GM23338 (cell line): Measurements from ENCODE around the gene FBXL14. TPM values are rescaled to one million over a fixed set of nuclear protein-coding genes. Genes with fewer than 3 reads are reported as not detected.

Experiments used
- ATAC-seq: fragments of 200-7000 bp; cut with Tn5 transposase; 3 replicates; pipeline ENCODE4 v1.9.1; 2020
- DNase-seq: peaks from one replicate; pipeline ENCODE4 v3.0.0-alpha.2; 2015; ENCODE audit warnings: low spot score
- H2AFZ ChIP-seq: fragments of 200-600 bp; sonication (generic); 2 replicates; pipeline ENCODE4 v1.8.0; 2016; ENCODE audit warnings: antibody characterized with exemption, mild to moderate bottlenecking, moderate library complexity
- H3F3A ChIP-seq: fragments of 200-600 bp; sonication (generic); replicated peaks from 2 replicates; pipeline ENCODE4 v1.8.0; 2017; ENCODE audit warnings: antibody characterized with exemption, mixed run types, low read depth
- H3K27ac ChIP-seq: fragments of 200-600 bp; sonication (generic); 2 replicates; pipeline ENCODE4 v1.6.1; 2016; ENCODE audit warnings: low read depth
- H3K27me3 ChIP-seq: fragments of 200-600 bp; sonication (generic); 2 replicates; pipeline ENCODE4 v1.8.0; 2016; ENCODE audit warnings: mild to moderate bottlenecking, mixed run types, moderate library complexity; ENCODE audit not compliant: insufficient read depth
- H3K36me3 ChIP-seq: fragments of 200-600 bp; sonication (generic); 2 replicates; pipeline ENCODE4 v1.8.0; 2016; ENCODE audit warnings: mild to moderate bottlenecking; ENCODE audit not compliant: insufficient read depth
- H3K4me1 ChIP-seq: fragments of 200-600 bp; sonication (generic); 2 replicates; pipeline ENCODE4 v1.8.0; 2016; ENCODE audit warnings: mild to moderate bottlenecking, moderate library complexity; ENCODE audit not compliant: insufficient read depth
- H3K4me2 ChIP-seq: fragments of 200-600 bp; sonication (generic); 2 replicates; pipeline ENCODE4 v1.7.1; 2017; ENCODE audit warnings: mixed run types
- H3K4me3 ChIP-seq: fragments of 200-600 bp; sonication (generic); 2 replicates; pipeline ENCODE4 v1.6.1; 2016; ENCODE audit warnings: mixed run types
- H3K79me2 ChIP-seq: fragments of 200-600 bp; sonication (generic); replicated peaks from 2 replicates; pipeline ENCODE4 v1.8.0; 2017; ENCODE audit warnings: mild to moderate bottlenecking; ENCODE audit not compliant: insufficient read depth
- H3K9me2 ChIP-seq: fragments of 200-600 bp; sonication (generic); 2 replicates; pipeline ENCODE4 v1.8.0; 2017; ENCODE audit not compliant: insufficient read depth
- H4K20me1 ChIP-seq: fragments of 200-600 bp; sonication (generic); replicated peaks from 2 replicates; pipeline ENCODE4 v1.8.0; 2017; ENCODE audit warnings: mild to moderate bottlenecking; ENCODE audit not compliant: insufficient read depth
- H3K27ac Mint-ChIP-seq: 2 replicates; pipeline ENCODE4 v1.8.0; 2020; ENCODE audit warnings: inconsistent platforms, mild to moderate bottlenecking, moderate library complexity, mixed read lengths
- H3K27me3 Mint-ChIP-seq: 3 replicates; pipeline ENCODE4 v1.8.0; 2022; ENCODE audit warnings: low read depth, mild to moderate bottlenecking, moderate library complexity, mixed read lengths, inconsistent platforms; ENCODE audit not compliant: insufficient read depth, poor library complexity
- H3K36me3 Mint-ChIP-seq: 3 replicates; pipeline ENCODE4 v1.8.0; 2021; ENCODE audit warnings: low read depth, mild to moderate bottlenecking, inconsistent platforms, moderate library complexity, mixed read lengths
- H3K4me1 Mint-ChIP-seq: 3 replicates; pipeline ENCODE4 v1.8.0; 2020; ENCODE audit warnings: mild to moderate bottlenecking, inconsistent platforms, mixed read lengths
- H3K4me3 Mint-ChIP-seq: 3 replicates; pipeline ENCODE4 v1.8.0; 2021; ENCODE audit warnings: moderate library complexity, mild to moderate bottlenecking, inconsistent platforms, mixed read lengths
- H3K9me3 Mint-ChIP-seq: 3 replicates; pipeline ENCODE4 v1.8.0; 2020; ENCODE audit warnings: moderate library complexity, mild to moderate bottlenecking, inconsistent platforms, mixed read lengths
- ETS1 ChIP-seq: IDR thresholded peaks from 2 replicates; pipeline ENCODE4 v1.6.1; 2016; ENCODE audit warnings: antibody characterized with exemption
- EZH2 ChIP-seq: fragments of 200-600 bp; sonication (generic); IDR thresholded peaks from one replicate; pipeline ENCODE4 v1.8.0; 2017; ENCODE audit warnings: antibody characterized with exemption, mild to moderate bottlenecking, low read depth; ENCODE audit not compliant: unreplicated experiment
- JUNB ChIP-seq: IDR thresholded peaks from one replicate; pipeline ENCODE4 v1.6.1; 2016; ENCODE audit warnings: antibody characterized with exemption; ENCODE audit not compliant: unreplicated experiment
- NANOG ChIP-seq: IDR thresholded peaks from 2 replicates; pipeline ENCODE4 v1.6.1; 2016; ENCODE audit warnings: antibody characterized with exemption, borderline replicate concordance
- POLR2AphosphoS5 ChIP-seq: IDR thresholded peaks from 2 replicates; pipeline ENCODE4 v1.6.1; 2016; ENCODE audit warnings: antibody characterized with exemption, low read depth
- REST ChIP-seq: IDR thresholded peaks from one replicate; pipeline ENCODE4 v1.6.1; 2018; ENCODE audit warnings: antibody characterized with exemption; ENCODE audit not compliant: unreplicated experiment
- STAT1 ChIP-seq: IDR thresholded peaks from one replicate; pipeline ENCODE4 v1.6.1; 2016; ENCODE audit warnings: antibody characterized with exemption; ENCODE audit not compliant: unreplicated experiment
- ZNF331 ChIP-seq: fragments of 250-450 bp; sonication (Bioruptor Pico); IDR thresholded peaks from 2 replicates; pipeline ENCODE4 v1.5.0; 2020; ENCODE audit warnings: low read depth, mild to moderate bottlenecking, moderate library complexity
- ZNF462 ChIP-seq: fragments of 250-450 bp; sonication (Bioruptor Pico); IDR thresholded peaks from 2 replicates; pipeline ENCODE4 v1.5.0; 2020; ENCODE audit warnings: mild to moderate bottlenecking, moderate library complexity
- polyA plus RNA-seq: library from polyadenylated mRNA; unstranded; fragments of >200 nt; fragmentation: Nextera tagmentation; extraction: Ambion mirVana; gene quantifications from 2 replicates; pipeline ENCODE4 v1.2.1, GENCODE V29; 2016
- total RNA-seq: library from RNA; depleted of rRNA; stranded (reverse); fragments of >200 nt; shearing (Covaris generic); gene quantifications from 2 replicates; pipeline ENCODE4 v1.2.3, GENCODE V29; 2014

FBXL14 gene
- total and polyA plus RNA-seq, 2 experiments from 2014 or later = 0.74 to 9.4 TPM

- no peak for TF ChIP-seq ETS1
- no peak for TF ChIP-seq NANOG
- TF ChIP-seq REST = no peak
- TF ChIP-seq POLR2AphosphoS5 = no peak
- TF ChIP-seq EZH2 = no peak
These were observed 51.8 kb downstream of the FBXL14 start (continued) for GRCh38 chr12:1542599-1542998.

- ATAC-seq (no peak), DNase-seq (no peak)
- H3K9me2 ChIP-seq = no peaks in the 10 kb centered on the region
- H3K36me3 Mint-ChIP-seq = peaks cover 6% of the 10 kb centered on the region; the same call in 2 of the 3 replicates
- no peaks in the 10 kb centered on the region for H3K4me1 ChIP-seq
- no peak overlapping the region for H3K4me3 ChIP-seq
- H3K27me3 Mint-ChIP-seq = peaks cover 7% of the 10 kb centered on the region
- no peak overlapping the region for H3K4me2 ChIP-seq
- no peak overlapping the region for H3K27ac Mint-ChIP-seq
- no peak overlapping the region for H2AFZ ChIP-seq
- H3K36me3 ChIP-seq = no peaks in the 10 kb centered on the region
- H4K20me1 ChIP-seq = no peaks in the 10 kb centered on the region
- H3K27ac ChIP-seq = no peak overlapping the region
- peaks cover 6% of the 10 kb centered on the region; the same call in 1 of the 3 replicates for H3K9me3 Mint-ChIP-seq
- H3K27me3 ChIP-seq = peaks cover 4% of the 10 kb centered on the region; the same call in 1 of the 2 replicates
- no peaks in the 10 kb centered on the region for H3K79me2 ChIP-seq
- no peaks in the 10 kb centered on the region for H3K4me1 Mint-ChIP-seq
- H3F3A ChIP-seq = no peaks in the 10 kb centered on the region
- H3K4me3 Mint-ChIP-seq = no peak overlapping the region
- TF ChIP-seq POLR2AphosphoS5 = no peak
- no peak for TF ChIP-seq EZH2
- TF ChIP-seq JUNB = no peak
- TF ChIP-seq ZNF331 (CRISPR knock-in tag) = no peak
- no peak for TF ChIP-seq ZNF462 (CRISPR knock-in tag)
- no peak for TF ChIP-seq STAT1
These were observed 53.7 kb downstream of the FBXL14 start for GRCh38 chr12:1540690-1541089.
